DMS 273 (cell line): ENCODE results near the gene PRPF6.

ENCODE experiments used
- DNase-seq: peaks from one replicate; lab custom pipeline; 2025; ENCODE audit not compliant: unreplicated experiment; lab: John Stamatoyannopoulos, UW

Gene PRPF6

DNA sequence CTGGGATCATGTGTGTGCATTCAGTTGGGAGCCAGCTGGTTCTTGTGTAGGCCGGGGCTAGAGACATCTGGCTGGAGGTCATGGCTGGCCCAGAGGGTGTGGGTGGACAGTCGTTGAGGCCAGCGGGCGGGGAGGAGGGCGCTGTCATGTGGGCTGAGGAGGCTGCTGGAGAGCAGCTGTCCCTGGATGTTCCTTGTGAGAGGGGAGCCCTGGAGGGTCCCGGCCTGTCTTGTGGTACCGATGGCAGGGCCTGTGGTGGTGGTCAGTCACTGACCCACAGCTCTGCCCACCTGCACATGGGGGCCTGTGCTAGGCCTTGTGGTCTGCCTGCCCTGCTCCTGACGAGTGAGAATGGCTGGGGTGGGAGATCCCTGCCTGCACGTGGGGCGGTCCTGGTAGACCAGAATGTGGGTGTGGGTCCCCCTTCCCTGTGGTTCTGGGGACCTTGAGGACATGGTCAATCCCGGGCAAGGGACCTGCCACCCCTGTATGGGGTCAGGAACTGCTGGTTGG, 53.1 kb downstream of the PRPF6 start:
- DNase-seq, result no peak

GRCh38 chr20:64035066-64035932, 54.4 kb downstream of the PRPF6 start:
- DNase-seq, result no peak

- DNase-seq, result no peak
These were observed 55.0 kb downstream of the PRPF6 start, which contains the start of gene C20orf204 for GRCh38 chr20:64035933-64036345. Gene C20orf204 (plus strand): TSS chr20:64036182. CDS start chr20:64036324, 142 bp downstream.

DNA sequence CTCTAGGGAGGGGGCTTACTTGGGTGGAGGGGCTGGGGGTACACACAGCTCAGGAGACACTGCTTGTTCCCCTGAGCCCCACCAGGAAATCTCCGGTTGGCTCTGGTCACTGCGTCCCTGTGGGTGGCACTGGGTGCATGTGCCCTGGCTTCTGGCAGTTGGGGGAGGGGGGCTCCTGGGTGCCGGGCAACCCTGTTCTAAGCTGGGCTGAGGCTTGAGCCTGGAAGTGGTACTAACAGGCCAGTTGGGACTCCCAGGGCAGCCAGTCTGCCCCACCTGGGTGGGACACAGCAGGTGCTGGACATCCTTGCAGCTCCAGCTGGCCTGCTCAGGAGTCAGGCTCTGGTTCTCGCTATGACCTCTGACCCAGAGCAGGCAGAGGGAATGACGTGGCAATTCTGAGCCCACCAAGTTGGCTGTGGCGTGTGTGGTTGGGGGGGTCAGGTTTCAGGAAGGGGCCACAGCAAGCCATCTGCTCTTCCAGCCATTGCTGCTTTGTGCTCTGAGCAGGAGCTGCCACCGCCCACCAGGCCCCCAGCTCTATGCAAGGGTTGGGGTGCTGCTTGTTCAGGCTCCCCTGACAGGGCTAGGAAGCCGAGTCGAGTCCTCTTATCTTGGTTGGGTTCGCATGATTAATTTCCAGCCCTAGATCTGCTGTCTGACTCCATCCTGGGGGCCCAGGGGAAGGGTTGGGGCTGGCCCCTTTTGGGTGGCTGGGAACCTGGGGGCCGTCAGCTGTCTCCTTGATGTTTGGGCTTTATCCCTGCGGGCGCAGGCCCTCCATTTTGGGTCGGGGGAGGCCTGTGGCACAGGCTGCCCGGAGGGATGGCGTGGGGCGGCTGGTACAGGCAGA, 55.6 kb downstream of the PRPF6 start:
- DNase-seq, result peak; percentile 61

DNA sequence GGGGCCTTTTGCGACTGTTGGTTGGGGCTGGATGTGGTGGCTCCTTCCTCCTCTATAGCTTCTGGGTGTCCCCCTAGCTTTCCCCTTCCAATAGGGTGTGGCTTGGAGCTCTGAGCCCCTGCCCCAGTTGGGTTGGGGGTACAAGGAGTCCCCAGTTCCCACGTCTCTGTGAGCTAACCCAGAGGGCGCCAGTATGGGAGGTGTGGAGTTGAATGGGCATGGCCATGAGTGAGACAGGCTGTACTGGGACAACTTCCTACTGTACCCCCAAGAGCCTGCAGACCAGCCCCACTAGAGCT, 56.2 kb downstream of the PRPF6 start:
- no peak for DNase-seq

DNA sequence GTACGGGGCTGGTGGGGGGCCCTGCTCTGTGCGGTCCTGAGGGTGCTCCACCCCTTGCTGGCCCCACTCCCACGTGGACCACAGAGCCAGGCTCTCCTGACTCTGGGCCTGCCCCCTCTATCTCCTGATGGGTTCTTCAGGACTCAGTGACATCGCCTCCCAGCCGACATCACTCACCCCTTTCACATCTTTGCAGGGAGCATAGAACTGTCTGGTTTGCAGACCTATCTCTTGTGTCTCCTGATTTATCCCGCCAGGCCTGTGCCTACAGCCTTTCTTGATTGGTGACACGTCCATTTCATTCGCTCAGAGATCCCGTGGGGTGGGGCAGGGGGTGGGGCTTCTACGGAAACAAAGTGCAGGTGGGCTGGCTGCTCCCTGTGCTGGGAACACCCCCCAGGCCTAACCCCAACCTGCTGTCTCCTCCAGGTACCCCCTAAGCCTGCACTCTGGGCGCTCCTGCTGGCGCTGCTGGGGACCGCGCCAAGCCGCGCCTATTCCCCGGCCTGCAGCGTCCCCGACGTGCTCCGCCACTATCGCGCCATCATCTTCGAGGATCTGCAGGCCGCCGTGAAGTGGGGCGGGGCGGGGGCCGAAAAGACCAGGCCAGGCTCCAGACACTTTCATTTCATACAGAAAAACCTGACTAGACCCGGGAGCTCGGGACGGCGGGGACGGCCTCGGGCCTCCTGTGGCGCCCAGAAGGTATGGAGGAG, 56.7 kb downstream of the PRPF6 start:
- DNase-seq, result peak; percentile 42

DNA sequence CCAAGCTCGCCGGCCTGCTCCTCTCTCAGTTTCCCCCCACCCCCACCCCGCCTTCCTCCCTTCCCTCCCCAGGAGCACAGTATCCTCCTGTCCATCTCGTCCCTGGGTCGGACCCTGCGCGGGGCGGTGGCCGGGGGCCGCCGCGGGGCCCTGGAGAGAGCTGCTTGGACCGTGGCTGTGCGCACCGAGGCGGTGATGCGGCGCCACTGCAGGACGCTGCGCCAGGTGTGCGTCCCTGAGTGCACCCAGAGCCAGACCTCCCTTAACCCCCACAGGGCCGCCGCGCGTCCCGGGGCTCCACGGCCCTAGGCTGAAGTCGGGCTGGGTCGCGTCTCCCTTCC, 57.3 kb downstream of the PRPF6 start:
- DNase-seq, result no peak

DNA sequence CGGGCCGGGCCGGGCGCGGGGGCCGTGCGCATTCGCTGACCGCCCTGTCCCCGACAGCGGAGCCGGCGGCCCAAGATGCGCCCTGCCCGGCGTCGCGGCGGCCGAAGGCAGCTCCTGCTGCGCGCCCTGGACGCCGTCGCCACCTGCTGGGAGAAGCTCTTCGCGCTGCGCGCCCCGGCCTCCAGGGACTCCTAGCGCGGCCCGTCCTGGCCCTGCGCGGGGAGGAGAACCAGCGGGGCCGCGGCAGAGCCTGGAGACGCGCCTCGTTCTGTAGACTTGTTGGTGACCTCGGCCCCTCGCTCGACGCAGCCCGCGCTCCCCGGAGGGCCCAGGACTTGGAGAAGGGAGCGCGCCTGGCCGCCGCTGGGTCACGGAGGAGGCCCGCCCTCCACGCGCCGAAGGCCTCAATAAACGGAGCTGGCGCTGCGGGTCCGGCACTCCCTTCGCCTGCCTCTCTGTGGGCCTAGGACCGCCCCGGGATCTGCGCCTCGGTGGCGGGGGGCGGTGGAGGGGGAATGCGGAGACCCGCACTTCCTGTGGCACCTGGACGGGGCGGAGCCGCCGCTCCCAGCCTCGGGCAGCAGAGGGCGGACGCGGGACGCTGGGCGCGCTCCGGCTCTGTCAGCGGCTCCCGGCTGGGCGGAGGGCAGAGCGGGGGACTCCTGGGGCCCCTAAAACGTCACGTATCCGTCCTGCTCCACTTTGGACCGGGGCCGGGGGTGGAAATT, 57.8 kb downstream of the PRPF6 start:
- peak; percentile 90 for DNase-seq

GRCh38 chr20:64039293-64040160, 58.6 kb downstream of the PRPF6 start:
- no peak for DNase-seq

DNA sequence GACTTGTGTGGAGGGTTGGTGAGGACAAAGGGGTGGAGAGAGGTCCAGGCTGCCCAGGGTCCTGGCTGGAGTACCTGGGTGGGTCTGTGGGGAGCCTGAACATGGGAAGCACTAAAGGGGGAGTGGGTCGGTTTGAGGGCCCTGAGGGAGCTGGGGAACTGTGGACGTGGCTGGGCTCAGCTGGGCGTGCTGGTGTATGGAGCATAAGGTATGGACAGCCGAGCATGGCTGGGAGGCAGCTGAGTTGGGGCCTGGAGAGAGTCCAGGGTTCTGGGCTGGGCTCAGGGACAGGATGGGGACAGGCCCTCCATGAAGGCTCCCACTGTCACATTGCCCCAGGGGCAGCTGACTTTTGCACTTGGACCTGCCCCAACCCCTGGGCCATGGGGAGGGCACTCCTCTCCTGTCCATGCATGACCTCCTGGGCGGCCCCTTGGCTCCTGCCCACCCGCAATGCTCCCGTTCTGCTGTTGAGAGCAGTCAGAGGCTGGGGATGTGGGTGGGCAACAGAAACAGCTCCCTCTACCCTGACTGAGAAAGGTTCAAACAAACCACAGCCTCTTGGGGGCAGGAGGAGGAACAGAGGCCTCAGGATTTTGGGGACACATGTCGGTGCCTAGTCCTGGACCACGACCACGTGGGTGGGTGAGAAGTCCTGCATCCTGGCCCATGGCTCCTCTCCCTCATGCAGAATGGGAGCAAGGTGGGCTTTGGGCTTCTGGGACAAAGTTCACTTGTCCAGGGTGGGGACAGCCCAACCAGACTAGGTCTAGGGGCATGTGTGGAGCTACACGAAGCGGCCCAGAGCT, 59.5 kb downstream of the PRPF6 start:
- DNase-seq, result peak; percentile 40

GRCh38 chr20:64041040-64041780, 60.3 kb downstream of the PRPF6 start:
- DNase-seq, result peak; percentile 95

GRCh38 chr20:64041781-64042053, 60.8 kb downstream of the PRPF6 start:
- no peak for DNase-seq

DNA sequence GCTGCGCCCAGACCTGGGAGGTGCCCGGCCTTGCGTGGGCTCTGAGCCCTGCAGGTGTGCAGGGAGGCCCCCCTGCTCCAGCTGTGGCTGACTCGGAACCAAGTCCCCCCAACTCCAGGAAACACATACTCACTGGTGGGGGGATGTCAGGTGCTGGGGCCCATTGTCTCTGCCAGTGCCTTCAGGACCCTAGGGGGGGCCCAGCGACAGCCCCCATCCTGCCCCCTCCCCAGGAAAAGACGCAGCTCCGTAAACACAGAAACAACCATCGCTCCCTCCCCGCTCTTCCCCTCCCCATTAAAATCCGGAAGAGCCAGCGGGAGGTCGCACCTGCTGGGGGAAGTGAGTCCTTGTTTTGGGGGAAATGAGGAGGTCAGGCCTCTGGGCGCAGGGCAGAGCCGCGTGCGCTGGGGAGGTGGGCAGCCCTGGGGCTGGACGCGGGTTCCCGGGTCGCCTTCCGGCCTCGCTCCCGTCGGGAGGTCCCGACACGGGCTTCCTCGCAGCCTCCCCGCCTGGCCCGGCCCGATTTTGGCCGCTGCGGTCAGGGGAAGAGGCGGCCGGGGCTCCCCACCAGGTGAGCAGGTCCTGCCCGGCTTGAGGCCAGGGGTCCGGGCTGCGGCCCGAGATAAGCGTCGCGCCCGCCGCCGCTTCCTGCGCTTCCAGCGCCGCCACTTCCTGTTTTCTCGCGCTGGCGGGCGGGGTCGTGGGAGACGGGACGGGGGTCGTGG, 61.3 kb downstream of the PRPF6 start:
- no peak for DNase-seq

DNA sequence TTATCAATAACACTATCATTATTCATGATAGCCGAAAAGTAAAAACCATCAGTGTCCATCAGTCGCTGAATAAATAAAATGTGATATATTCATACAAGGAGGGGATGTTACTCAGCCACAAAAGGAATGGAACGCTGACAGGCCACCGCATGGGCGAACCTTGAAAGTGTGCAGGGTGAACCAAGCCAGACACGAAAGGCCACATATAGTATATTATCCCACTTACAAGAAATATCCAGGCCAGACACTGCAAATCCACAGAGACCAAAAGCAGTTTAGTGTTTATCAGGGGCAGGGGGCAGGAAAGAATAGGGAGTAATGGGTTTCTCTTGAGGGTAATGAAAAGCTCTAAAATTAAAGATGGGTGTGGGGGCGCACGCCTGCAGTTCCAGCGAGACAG, 62.8 kb downstream of the PRPF6 start:
- no peak for DNase-seq

DNA sequence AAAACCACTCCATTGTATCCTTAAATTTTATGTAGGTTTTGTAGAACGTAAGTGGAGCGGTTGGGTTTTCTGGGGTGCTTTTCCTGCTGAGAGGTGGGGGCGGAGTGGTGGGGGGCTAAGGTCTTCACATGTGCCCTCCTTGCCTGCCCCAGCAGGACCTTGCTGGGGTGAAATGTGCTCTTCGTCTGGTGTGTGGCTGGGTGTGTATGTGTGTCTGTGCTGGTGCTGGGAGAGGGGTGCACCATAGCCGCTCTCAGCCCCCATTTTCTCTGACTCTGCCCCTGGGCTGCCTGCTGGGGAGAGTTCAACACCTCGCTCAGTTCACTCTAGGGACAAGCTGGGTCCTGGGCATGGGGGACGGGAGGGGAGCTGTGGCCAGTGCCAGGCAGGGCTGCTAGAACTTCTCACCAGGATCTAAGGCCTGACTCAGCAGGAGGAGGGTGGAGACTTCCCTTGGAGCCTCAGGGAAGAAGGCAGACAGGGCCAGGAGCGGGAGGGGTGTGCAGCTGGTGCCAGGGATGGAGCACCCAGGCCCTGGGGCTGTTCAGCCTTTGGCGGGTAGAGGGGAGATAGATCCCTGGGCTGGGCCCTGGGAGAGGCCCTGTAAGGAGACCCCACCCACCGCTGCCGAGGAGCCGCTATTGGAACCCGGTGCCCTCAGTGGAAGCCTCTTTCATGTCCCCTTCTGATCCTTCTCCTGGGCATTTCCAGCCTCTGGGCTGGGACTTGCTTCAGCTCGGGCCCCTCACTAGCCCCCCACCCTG, 63.7 kb downstream of the PRPF6 start:
- peak; percentile 84 for DNase-seq

GRCh38 chr20:64045346-64046011, 64.5 kb downstream of the PRPF6 start:
- DNase-seq, result no peak

GRCh38 chr20:64047046-64047389, 66.1 kb downstream of the PRPF6 start:
- DNase-seq, result no peak
